Right forelimb (tissue), 1 donor: Measurements from ENCODE around the gene ZFP30.
A peak's percentile ranks its signal among the peaks of the same experiment; 100 is the strongest.
"Not testable (repeated sequence)": the region's sequence is repeated elsewhere in the genome, so short reads cannot be mapped to it uniquely, and the experiment has no call there.

ENCODE experiments used
- DNase-seq: peaks from one replicate; pipeline ENCODE4 v3.0.0-alpha.2; 2018

The ZFP30 gene

DNA sequence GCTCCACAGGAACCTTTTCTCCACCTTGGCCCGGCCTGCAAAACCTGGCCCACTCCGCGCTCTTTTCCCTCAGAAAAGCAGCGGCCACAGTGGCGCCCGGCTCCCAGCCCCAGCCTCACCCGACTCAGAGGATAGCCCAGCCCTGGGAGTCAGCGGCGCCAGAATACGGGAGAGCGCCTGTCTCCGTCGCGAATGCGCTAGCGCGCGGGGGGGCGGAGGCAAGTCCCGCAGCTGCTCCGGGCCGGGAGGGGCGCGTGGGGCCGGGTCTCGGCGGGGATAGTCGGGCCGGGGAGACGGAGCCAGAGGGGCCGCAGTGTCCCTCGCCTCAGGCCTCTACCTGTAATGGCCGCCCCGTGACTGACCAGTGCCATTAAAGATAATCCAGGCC, at the start of gene ZFP30:
TSS of gene ZFP30 (minus strand) at position 165 of the 388 bp plus-strand sequence. CDS start 7,643 bp downstream, outside the sequence.
- DNase-seq: peak; percentile 93

DNA sequence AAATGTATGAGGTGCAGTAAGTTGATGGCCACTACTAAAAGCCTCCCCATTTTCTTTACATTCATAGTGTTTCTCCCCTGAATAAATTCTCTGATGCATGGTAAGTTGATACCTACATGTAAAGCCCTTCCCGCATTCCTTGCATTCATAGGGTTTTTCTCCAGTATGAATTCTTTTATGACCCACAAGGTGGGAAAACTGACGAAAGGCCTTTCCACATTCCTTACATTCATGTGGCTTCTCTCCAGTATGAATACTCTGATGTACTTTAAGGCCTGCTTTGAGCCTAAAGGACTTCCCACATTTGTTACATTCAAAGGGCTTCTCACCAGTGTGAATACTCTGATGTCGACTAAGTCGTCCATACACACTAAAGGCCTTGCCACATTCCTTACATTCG, 43.8 kb upstream of the ZFP30 start:
- no peak for DNase-seq

DNA sequence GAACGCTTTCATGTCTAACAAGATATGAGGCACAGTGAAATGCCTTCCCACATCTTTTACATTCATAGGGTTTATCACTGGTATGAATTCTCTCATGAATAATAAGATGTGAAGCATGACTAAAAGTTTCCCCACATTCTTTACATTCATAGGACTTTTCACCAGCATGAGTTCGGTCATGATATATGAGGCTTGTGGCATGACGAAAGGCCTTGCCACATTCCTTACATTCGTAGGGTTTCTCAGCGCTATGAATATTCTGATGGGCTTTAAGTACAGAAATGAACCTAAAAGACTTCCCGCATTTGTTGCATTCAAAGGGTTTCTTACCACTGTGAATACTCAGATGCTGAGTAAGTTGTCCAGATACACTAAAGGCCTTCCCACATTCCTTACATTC, 43.0 kb upstream of the ZFP30 start:
- DNase-seq: no peak

DNA sequence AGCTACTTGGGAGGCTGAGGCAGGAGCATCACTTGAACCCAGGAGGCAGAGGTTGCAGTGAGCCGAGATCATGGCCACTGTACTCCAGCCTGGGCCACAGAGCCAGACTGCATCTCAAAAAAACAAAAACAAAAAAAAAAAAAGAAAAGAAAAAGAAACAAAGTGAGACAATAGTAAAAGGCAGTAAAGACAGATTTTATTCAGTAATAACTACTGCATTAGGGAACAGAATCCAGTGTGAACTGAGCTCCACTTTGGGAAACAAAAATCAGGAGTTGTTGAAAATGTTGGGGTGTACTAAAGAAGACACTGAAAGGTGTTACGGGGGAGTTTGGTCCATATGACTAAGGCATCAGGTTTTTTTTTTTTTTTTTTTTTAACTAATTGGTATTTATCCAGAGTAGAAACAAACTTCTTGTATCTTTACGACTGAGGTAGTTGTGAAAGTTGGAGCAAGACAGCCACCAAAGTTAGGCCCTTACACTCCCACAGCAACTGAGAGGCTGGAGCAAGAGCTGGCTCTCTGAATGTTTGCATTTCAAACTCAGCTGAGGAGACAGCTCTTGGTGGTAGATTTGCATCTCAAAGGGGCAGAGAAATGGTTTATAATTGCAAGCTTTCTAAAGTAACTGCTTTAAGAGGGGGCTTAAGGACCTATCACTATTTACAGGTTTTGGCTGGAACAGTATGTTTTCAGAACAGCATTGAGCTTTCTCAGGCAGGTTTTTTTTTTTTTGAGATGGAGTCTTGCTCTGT, 40.1 kb upstream of the ZFP30 start:
- no peak for DNase-seq

DNA sequence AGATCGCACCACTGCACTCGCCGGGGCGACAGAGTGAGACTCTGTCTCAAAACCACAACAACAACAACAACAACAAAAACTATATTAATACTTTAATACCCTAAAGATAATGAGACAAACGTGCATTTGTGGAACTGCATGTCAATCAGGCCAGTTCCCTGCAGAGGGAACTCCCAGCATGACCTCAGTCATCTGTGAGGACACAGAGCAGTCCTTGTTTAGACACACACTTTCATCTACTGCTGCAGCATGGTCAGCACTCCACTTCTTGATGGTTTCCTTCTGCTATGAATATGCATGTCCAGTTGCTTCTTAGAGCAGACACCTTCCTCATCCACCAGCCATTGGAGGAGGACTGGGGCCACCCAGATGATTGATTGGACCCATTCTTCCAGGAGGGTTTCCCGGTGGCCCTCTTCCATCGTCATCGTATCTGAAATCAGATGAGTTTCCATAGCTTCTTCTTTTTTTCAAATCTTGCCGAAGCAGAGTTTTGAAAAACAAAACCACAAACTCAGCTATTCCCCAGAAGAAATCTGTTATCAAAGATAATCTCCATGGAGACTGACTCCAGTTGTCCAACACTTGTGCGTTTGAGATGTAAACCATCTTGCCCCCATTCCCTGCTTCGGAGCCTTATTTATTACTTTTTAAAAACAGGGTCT, 37.8 kb upstream of the ZFP30 start:
- no peak for DNase-seq

DNA sequence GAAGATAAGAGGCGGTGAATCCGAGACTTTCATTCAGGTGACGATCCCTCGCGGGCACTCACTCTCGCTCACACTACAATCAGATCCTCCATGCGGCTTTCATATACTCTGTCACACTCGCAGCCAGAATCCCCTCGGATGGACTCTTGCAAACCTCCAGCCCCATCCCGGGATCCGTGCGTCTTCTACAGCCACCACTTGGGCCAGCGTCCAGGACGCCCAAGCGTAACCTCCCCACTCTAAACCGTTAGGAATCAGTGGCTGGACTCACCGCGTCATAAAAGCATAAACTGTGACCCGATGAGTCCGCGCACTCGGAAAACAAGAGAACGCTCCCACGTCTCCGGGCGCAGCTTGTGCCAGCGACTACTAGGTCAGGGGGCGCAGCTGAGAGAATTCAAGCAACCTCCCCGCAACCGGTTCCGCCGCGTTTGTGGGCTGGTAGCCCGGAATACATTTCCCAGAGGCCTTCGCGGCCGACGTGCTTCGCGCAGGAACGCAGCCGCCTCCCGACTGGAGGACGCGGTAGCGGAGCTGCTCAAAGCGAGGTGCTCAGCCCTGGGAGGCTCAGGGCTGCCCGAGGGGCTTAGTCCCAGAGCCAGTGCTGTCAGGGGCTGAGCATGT, 36.7 kb upstream of the ZFP30 start:
- DNase-seq: peak; percentile 91

DNA sequence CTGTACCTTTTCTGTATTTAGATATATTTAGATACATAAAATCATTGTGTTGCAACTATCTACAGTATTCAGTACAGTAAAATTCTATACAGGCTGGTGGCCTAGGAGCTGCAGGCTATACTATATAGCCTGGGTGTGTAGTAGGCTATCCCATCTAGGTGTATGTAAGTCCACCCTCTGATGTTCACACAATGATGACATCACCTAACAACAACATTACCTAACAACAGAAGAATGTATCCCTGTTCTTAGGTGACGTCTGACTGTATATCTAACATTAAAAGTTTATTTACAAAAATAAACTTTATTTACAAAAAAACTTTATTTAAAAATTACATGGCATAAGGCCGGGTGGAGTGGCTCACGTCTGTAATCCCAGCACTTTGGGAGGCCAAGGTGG, 28.3 kb upstream of the ZFP30 start:
- DNase-seq: no peak

DNA sequence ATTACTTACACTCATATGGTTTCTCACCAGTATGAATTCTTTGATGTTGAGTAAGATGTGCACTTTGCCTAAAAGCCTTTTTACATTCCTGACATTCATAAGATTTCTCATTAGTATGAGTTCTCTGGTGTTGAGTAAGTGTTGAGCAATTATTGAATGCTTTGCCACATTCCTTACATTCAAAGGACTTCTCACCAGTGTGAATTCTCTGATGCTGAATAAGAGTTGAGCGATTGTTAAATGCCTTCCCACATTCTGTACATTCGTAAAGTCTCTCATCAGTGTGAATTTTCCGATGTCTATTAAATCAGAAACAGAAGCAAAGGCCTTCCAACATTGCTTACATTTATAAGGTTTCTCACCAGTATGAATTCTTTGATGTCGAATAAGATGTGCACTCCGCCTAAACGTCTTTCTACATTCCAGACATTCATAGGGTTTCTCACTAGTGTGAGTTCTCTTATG, 14.2 kb upstream of the ZFP30 start:
- DNase-seq: no peak

DNA sequence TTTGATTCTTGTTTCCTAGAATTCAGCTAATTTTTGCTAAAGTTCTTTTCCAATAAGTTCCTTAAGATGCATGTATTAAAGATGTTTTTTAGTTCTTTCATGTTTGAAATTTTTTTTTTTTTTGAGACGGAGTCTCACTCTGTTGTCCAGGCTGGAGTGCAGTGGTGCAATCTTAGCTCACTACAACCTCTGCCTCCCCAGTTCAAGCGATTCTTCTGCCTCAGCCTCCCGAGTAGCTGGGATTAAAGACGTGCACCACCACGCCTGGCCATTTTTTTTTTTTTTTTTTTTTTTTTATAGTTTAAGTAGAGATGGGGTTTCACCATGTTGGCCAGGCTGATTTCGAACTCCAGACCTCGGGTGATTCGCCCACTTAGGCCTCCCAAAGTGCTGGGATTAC, 1.9 kb upstream of the ZFP30 start:
- not testable (repeated sequence) for DNase-seq

DNA sequence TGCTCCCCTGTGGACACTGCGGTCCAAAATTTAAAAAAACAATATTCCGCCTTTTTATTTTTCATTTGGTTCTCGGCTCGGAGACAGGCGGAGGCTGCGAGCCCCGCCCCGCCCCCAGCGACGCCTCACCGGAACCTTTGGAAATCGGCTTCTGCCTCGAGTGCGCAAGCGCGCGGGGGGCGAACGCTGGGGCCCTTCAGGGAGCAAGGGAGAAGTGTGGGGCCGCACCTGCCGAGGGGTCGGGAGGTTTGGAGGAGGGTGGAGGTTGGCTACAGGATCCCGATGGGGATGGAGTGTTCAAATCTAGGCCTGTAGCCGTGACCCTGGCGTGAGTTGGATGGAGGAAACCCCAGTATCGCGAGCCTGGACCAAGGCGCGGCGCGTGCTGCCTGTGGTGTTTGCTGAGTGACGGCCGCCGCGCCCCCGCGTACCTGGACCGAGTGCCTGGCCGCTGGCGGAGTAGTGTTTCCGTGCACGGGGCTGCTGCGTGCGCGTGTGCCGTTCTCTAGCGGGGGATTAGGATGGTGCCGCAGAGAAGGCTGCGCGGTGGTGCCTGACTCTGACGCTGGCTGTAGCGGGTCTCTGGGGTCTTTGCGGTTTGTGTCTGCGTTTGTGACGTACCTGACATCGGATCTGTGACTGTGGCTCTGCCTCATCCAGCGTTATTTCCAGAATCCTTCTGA, 565 bp upstream of the ZFP30 start:
- peak; percentile 92 for DNase-seq

DNA sequence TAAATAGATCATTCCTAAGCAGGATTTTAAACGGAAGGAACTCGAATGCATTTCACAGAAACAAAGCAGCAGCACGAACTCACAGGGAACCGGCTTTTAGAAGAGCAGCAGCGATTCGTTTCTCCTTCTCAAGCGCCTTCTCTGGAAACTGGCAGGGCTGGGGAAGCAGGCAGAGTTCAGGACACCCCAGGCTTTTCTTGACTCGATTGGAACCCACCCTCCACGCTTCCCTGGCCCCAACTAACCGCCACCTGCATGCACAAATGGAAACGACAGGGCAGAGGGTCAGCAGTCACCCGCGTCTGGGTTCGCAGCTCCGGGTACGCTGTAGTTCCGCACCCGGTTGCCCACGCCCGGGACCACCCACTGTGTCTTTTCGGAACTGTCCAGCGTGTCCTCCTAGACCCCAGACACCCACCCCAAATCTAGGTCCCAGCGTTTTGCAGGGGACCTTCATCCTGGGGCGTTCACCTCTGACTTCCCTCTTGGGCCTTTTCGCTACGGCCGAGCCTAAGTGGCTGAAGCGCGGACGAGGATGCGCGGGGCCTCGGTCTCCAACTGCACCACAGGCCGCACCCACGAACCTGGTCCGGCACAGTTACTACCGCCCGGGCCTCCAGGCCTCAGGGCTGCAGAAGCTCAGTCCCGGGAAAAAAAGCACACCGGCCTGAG, 500 bp downstream of the ZFP30 start:
- no peak for DNase-seq

DNA sequence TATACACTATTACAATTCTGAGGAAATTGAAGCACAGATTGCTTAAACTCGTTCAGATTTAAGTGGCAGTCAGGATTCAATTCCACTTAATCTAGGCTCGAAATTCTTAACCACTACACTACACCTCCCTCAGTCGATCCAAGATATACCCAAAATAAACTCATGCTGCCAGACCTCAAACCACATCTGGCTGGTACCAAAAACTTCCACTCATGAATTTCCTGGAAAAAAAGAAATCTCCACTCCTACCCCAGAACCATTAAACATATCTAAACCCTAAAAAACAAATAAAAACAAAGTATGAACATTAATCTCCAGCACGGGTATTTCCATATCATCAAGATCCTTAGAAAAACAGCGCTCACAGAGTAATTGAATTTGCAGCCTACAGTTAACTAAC, 1.1 kb downstream of the ZFP30 start:
- no peak for DNase-seq

DNA sequence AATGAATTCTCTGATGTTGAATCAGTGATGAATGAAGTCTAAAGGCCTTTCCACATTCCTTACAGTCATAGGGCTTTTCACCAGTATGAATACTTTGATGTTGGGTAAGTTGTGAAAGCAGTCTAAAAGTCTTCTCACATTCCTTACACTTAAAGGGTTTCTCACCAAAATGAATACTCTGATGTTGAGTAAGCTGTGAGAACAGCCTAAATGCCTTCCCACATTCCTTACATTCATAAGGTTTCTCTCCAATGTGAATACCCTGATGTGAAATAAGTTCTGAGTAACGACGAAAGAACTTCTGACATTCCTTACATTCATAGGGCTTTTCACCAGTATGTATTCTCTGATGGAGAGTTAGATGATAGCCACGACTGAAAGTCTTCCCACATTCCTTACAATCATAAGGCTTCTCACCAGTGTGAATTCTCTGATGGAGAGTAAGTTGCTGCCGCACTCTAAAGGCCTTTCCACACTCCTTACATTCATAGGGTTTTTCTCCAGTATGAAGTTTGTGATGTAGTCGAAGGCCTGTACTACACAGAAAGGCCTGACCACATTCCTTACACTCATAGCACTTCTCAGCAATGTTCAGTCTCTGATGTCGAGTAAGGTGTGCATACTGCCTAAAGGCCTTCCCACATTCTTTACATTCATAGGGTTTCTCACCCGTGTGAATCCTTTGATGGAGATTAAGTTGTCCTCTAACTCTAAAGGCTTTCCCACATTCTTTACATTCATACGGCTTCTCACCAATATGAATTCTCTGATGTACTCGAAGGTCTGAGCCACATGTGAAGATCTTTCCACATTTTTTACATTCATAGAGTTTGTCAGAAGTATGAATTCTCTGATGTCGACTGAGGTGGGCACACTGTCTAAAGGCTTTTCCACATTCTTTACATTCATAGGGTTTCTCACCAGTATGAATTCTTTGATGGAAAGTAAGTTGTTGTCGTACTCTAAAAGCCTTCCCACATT, 19.9 kb downstream of the ZFP30 start:
- no peak for DNase-seq

DNA sequence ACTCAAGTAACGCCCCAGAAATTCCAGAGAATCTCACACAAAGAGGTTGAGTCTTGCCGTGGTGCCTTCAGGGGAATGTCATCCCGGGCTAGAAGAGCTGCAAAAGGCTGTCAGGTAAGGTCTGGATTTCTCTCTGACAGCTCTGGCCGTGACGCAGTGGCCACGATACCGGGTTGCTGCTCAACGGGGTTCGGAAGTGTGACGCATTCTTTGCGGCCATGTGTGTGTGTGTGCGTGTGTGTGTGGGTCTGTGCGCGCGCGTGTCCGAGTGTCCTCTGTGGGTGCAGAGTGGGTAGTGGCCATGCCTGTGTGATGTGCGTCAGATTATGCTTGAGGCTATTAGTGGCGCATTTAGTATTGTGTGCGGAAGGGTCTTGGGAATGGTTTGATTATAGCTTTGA, 60.3 kb downstream of the ZFP30 start:
- DNase-seq: no peak

DNA sequence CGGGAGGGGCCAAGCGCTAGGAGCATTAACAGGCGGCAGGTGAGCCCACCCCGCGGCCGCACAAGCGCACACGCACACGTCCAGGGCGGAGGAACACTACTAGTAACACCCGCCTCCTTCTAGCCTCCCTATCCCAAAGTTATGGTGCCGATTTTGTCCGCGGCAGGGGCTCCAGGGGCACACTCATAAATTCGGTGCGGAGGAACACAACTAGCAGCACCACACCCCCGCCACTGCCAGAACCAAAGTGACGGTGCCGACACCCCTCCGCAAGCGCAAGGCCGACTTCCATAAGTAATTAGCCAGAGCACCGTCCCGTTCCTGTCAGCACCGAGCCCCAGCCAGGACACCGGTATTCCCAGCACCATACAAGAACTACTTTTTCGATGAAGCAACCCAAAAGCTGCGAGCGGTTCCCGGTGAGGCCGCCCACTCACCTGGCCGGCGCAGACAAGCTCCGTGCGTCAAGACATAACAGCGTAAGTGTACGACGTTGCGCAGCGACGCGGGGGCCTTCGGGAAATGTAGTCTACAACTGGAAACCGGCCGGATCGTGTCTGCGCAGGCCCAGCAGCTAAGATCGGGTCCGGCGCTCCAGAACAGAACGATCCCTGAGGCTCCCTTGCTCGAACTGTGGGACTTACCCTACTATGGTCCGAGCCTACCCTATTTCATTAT, 60.8 kb downstream of the ZFP30 start, which contains the start of the genes ZNF540 and ZNF571:
TSS of gene ZNF540 (plus strand) at position 573 of the 678 bp plus-strand sequence. CDS start 3,572 bp downstream, outside the sequence.
TSS of gene ZNF571 (minus strand) at position 489 of the 678 bp plus-strand sequence. CDS start 8,116 bp downstream, outside the sequence.
- peak; percentile 94 for DNase-seq

DNA sequence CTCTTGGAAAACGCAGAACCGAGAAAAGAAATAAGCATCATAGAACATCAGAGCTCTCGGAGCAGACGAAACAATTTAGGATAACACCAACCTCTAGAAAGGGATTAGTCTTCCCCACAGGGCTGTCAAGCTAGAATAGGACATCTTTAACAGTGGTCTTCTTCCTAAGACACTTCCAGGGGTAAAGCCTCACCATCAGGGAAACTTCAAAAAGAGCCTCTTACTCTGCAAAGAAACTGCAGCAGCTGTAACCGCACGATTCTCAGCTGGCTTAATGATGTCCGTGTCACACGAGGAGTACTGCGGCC, 61.3 kb downstream of the ZFP30 start:
- DNase-seq: no peak

DNA sequence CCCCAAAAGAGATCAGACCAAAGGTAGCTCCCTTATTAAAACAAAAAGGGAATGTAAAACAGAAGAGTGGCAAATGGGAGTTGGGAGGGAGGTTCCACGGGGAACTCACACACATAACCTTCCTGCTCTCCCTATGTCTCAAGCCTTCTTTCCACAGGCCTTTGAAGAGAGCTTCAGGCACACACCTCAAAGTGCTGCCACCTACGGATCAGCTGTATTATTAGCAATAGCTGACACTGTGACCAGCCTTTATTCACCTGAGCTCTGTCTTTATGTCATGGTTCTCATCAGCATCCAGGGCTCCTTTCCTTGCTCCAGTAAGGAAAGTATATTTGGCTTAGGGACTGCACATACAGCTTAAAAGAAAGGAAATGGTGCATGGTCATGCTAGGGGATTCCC, 71.9 kb downstream of the ZFP30 start:
- DNase-seq: no peak

DNA sequence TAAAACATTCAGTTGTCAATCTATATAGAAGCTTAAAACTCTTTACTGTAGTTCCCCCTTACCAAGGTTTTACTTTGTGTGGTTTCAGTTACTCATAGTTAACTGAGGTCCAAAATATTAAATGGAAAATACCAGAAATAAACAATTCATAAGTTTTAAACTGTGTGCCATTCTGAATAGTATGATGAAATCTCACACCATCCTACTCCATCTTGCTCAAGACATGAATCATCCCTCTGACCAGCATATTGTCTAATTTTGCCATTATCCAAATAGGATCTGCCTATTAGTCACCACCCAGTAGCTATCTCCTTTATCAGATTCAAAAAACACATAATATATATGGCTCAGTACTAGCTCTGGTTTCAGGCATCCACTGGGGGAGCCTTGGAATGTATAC, 83.1 kb downstream of the ZFP30 start:
- DNase-seq: no peak

DNA sequence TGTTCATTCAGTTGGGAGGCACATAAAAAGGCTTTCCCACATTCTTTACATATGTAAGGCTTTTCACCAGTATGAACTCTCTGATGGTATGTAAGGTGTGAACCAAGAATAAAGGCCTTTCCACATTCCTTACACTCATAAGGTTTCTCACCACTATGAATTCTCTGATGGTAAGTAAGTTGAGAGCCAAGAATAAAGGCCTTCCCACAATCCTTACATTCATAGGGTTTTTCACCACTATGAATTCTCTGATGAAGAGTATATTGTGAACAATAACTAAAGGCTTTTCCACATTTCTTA, 89.9 kb downstream of the ZFP30 start:
- DNase-seq: no peak

DNA sequence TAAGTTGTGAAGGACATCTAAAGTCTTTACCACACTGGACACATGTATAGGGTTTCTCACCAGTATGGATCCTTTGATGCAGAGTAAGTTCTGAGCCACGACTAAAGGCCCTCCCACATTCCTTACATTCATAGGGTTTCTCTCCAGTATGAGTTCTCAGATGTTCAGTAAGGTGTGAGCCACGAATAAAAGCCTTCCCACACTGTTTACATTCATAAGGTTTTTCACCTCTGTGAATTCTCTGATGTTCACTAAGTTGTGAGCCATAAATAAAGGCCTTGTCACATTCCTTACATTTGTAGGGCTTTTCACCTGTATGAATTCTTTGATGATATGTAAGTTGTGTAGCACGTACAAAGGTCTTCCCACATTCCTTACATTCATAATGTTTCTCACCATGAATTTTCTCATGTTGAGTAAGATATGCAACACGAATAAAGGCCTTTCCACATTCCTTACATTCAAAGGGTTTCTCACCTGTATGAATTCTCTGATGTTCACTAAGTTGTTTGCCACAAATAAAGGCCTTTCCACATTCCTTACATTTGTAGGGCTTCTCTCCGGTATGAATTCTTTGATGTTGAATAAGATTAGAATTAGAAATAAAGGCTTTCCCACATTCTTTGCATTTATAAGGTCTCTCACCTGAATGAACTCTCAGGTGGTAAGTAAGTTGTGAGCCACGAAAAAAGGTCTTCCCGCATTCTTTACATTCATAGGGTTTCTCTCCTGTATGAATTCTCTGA, 90.5 kb downstream of the ZFP30 start:
- no peak for DNase-seq
